HCT116 (cell line): ENCODE data around the gene SUGP2. TPM values are rescaled to one million over a fixed set of nuclear protein-coding genes. Genes with fewer than 3 reads are reported as not detected.

Experiments used
- ATAC-seq: fragments of 200-7000 bp; cut with Tn5 transposase; 2 replicates; pipeline ENCODE4 v1.9.1; 2020; ENCODE audit warnings: mild to moderate bottlenecking, moderate library complexity
- BruUV-seq: library from RNA; stranded (reverse); fragments of 400-500 nt; replicated peaks from 2 replicates; lab custom pipeline; 2021; lab: Mats Ljungman, UMichigan
- CTCF ChIA-PET: fragments of 300-600 bp; sonication (Branson Sonifier 250); formaldehyde crosslinking; loops from one replicate; lab custom pipeline; 2021; ENCODE audit warnings: antibody characterized with exemption; lab: Charles Lee
- POLR2A ChIA-PET: fragments of 300-600, 350-600 bp; sonication (Branson Sonifier 250); formaldehyde crosslinking; loops from one replicate; lab custom pipeline; 2021; ENCODE audit warnings: antibody characterized with exemption; lab: Charles Lee
- RAD21 ChIA-PET, 2 experiments: fragments of 300-600 bp; sonication (Branson Sonifier 250); formaldehyde crosslinking; loops; one replicate each; lab custom pipeline; 2023; ENCODE audit warnings: low total read pairs in 2 of 2; ENCODE audit not compliant: uncharacterized antibody in 2 of 2, unreplicated experiment in 2 of 2, low non-redundant PET in 1 of 2; lab: Charles Lee
- DNase-seq: peaks from one replicate; pipeline ENCODE4 v3.0.0-alpha.2; 2010; ENCODE audit warnings: low read depth, low spot score
- H2AFZ ChIP-seq: fragments of 200-600 bp; shearing (Covaris generic), sonication (generic); 2 replicates; pipeline ENCODE4 v1.6.1; 2017; ENCODE audit warnings: low read depth, mixed run types, mixed read lengths, antibody characterized with exemption, low read length; ENCODE audit not compliant: poor library complexity, severe bottlenecking
- H3K27ac ChIP-seq: 2 replicates; pipeline ENCODE4 v1.5.1; 2012; ENCODE audit warnings: low read depth, low read length
- H3K27me3 ChIP-seq: fragments of 200-600 bp; sonication (generic); 2 replicates; pipeline ENCODE4 v1.6.1; 2016; ENCODE audit warnings: mixed run types, low read length, mixed read lengths; ENCODE audit not compliant: insufficient read depth
- H3K36me3 ChIP-seq, 2 experiments: fragments of 200-500 bp in 1 of 2; fragments of 200-600 bp in 1 of 2; sonication (Bioruptor generic) in 1 of 2; sonication (generic) in 1 of 2; 2 replicates each; pipeline versions ENCODE4 v1.5.1 to v1.6.1; 2014 to 2016; ENCODE audit warnings: low read length in 2 of 2, inconsistent platforms in 1 of 2, mixed read lengths in 1 of 2, mixed run types in 1 of 2; ENCODE audit not compliant: insufficient read depth in 2 of 2, control insufficient read depth in 1 of 2
- H3K4me1 ChIP-seq, 2 experiments: fragments of 200-600 bp in 1 of 2; sonication (generic) in 1 of 2; 2 replicates each; pipeline versions ENCODE4 v1.5.1 to v1.6.1; 2012 to 2017; ENCODE audit warnings: low read length in 2 of 2, inconsistent platforms in 1 of 2, mild to moderate bottlenecking in 1 of 2, mixed read lengths in 1 of 2, mixed run types in 1 of 2, moderate library complexity in 1 of 2; ENCODE audit not compliant: insufficient read depth in 2 of 2, control insufficient read depth in 1 of 2
- H3K4me2 ChIP-seq: fragments of 200-600 bp; sonication (generic); 2 replicates; pipeline ENCODE4 v1.6.1; 2017; ENCODE audit warnings: mixed run types, low read length, mixed read lengths
- H3K4me3 ChIP-seq, 2 experiments: fragments of 200-600 bp in 1 of 2; sonication (generic) in 1 of 2; replicated peaks in 1 of 2; 2 replicates each; pipeline ENCODE4 v1.5.1; 2011 to 2016; ENCODE audit warnings: low read length in 2 of 2, control low read depth in 1 of 2, low read depth in 1 of 2, mild to moderate bottlenecking in 1 of 2, mixed read lengths in 1 of 2, mixed run types in 1 of 2
- H3K79me2 ChIP-seq: fragments of 200-600 bp; sonication (generic); 2 replicates; pipeline ENCODE4 v1.6.1; 2017; ENCODE audit warnings: mild to moderate bottlenecking, mixed run types, low read length, moderate library complexity, mixed read lengths; ENCODE audit not compliant: insufficient read depth
- H3K9ac ChIP-seq: fragments of 200-600 bp; sonication (generic); 2 replicates; pipeline ENCODE4 v1.6.1; 2016; ENCODE audit warnings: low read length, mixed read lengths
- H3K9me2 ChIP-seq: fragments of 200-600 bp; sonication (generic), shearing (Covaris generic); 2 replicates; pipeline ENCODE4 v1.6.1; 2017; ENCODE audit warnings: mixed run types, mild to moderate bottlenecking, moderate library complexity; ENCODE audit not compliant: insufficient read depth
- H3K9me3 ChIP-seq, 2 experiments: fragments of 200-500 bp in 1 of 2; fragments of 200-600 bp in 1 of 2; sonication (Bioruptor generic) in 1 of 2; sonication (generic) in 1 of 2; 2 replicates each; pipeline ENCODE4 v1.6.1; 2014 to 2017; ENCODE audit warnings: low read length in 2 of 2, mixed read lengths in 2 of 2, inconsistent platforms in 1 of 2, low read depth in 1 of 2, mild to moderate bottlenecking in 1 of 2, mixed run types in 1 of 2, moderate library complexity in 1 of 2; ENCODE audit not compliant: control insufficient read depth in 1 of 2, insufficient read depth in 1 of 2
- H4K20me1 ChIP-seq: fragments of 200-600 bp; sonication (generic), shearing (Covaris generic); 2 replicates; pipeline ENCODE4 v1.6.1; 2017; ENCODE audit warnings: mixed run types, mild to moderate bottlenecking, moderate library complexity; ENCODE audit not compliant: insufficient read depth
- CEBPB ChIP-seq: IDR thresholded peaks from 2 replicates; pipeline ENCODE4 v1.6.1; 2012; ENCODE audit warnings: low read depth
- EGR1 ChIP-seq: IDR thresholded peaks from 2 replicates; pipeline ENCODE4 v1.6.1; 2012; ENCODE audit warnings: low read depth
- FOSL1 ChIP-seq: IDR thresholded peaks from 2 replicates; pipeline ENCODE4 v1.6.1; 2012; ENCODE audit warnings: low read depth
- JUND ChIP-seq: IDR thresholded peaks from 2 replicates; pipeline ENCODE4 v1.6.1; 2012
- SP1 ChIP-seq: IDR thresholded peaks from 2 replicates; pipeline ENCODE4 v1.6.1; 2012; ENCODE audit warnings: low read depth
- TCF7L2 ChIP-seq: IDR thresholded peaks from 2 replicates; pipeline ENCODE4 v1.7.0; 2011; ENCODE audit warnings: borderline replicate concordance, inconsistent platforms; ENCODE audit not compliant: insufficient read depth, insufficient read length; ENCODE audit errors: extremely low read depth
- ZFX ChIP-seq: fragments of 450-650 bp; IDR thresholded peaks from 2 replicates; pipeline ENCODE4 v1.6.1; 2017
- intact Hi-C: fragments of 100-400 bp; cut with micrococcal nuclease; formaldehyde crosslinking; loops from 2 replicates; pipeline ENCODE4 v1.10.0; 2022
- total RNA-seq: library from RNA; stranded (reverse); gene quantifications from one replicate; pipeline ENCODE4 v1.2.1, GENCODE V29; 2021; ENCODE audit not compliant: unreplicated experiment
- TF ChIP-seq, protein P1 (sequence below), 3 experiments: fragments of 200-600 bp in 1 of 3; sonication (generic) in 1 of 3; IDR thresholded peaks in 2 of 3; conservative IDR thresholded peaks in 1 of 3; 2 replicates each; pipeline ENCODE4 v1.5.1; 2012 to 2017; ENCODE audit warnings: low read depth in 2 of 3, low read length in 2 of 3, antibody characterized with exemption in 1 of 3, borderline replicate concordance in 1 of 3, control low read depth in 1 of 3, mild to moderate bottlenecking in 1 of 3, mixed read lengths in 1 of 3, mixed run types in 1 of 3, moderate library complexity in 1 of 3; ENCODE audit not compliant: insufficient read depth in 1 of 3
- TF ChIP-seq, protein P2 (sequence below): IDR thresholded peaks from 2 replicates; pipeline ENCODE4 v1.6.1; 2012
- TF ChIP-seq, protein P3 (sequence below): IDR thresholded peaks from 2 replicates; pipeline ENCODE4 v1.6.1; 2012

Gene SUGP2
- total RNA-seq, 1 experiment from 2014 or later = 82.4 TPM

DNA sequence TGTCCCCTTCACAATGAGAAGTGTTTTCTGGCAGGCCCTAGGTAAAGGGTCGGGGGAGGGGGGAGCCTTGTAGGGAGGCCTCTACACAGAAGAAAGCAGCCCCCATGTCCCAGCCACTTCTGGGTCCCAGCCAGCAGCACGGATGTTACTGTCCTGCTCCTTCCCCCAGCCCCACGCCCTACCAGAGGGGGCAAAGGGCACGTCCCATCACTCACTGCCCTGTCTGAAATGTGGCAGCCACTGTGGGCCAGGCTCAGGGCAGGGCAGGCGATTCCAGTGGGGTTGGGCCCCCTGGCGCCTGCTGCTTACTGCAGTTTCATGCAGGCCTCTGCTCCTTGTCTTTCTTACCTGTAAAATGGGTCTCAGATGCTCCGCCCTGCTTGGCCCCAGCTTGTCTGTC lies 24.4 kb upstream of the SUGP2 start:
- no peak overlapping the region for H3K4me2 ChIP-seq
- CTCF ChIA-PET = no interaction called here
- BruUV-seq = no TSS peak
- no peak for TF ChIP-seq FOSL1
- TF ChIP-seq, protein P1, sequence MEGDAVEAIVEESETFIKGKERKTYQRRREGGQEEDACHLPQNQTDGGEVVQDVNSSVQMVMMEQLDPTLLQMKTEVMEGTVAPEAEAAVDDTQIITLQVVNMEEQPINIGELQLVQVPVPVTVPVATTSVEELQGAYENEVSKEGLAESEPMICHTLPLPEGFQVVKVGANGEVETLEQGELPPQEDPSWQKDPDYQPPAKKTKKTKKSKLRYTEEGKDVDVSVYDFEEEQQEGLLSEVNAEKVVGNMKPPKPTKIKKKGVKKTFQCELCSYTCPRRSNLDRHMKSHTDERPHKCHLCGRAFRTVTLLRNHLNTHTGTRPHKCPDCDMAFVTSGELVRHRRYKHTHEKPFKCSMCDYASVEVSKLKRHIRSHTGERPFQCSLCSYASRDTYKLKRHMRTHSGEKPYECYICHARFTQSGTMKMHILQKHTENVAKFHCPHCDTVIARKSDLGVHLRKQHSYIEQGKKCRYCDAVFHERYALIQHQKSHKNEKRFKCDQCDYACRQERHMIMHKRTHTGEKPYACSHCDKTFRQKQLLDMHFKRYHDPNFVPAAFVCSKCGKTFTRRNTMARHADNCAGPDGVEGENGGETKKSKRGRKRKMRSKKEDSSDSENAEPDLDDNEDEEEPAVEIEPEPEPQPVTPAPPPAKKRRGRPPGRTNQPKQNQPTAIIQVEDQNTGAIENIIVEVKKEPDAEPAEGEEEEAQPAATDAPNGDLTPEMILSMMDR (IDR thresholded peaks at IDR 0.05 in 2 of 3, conservative IDR thresholded peaks at IDR 0.05 in 1 of 3; ENCODE audit: borderline replicate concordance in 1 of 3, insufficient read depth in 1 of 3, low read depth in 2 of 3, low read length in 2 of 3) = no peak
- no peak for TF ChIP-seq EGR1
- TF ChIP-seq, protein P2, sequence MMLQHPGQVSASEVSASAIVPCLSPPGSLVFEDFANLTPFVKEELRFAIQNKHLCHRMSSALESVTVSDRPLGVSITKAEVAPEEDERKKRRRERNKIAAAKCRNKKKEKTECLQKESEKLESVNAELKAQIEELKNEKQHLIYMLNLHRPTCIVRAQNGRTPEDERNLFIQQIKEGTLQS = no peak
- no peak for TF ChIP-seq JUND
- TF ChIP-seq SP1 = no peak
- no peak for TF ChIP-seq ZFX
- TF ChIP-seq, protein P3, sequence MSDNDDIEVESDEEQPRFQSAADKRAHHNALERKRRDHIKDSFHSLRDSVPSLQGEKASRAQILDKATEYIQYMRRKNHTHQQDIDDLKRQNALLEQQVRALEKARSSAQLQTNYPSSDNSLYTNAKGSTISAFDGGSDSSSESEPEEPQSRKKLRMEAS = no peak
- TF ChIP-seq TCF7L2 = no peak
- TF ChIP-seq CEBPB = no peak
- no peaks in the 10 kb centered on the region for H4K20me1 ChIP-seq
- no peaks in the 10 kb centered on the region for H3K79me2 ChIP-seq
- H3K9ac ChIP-seq = no peak overlapping the region
- no peaks in the 10 kb centered on the region for H3K9me3 ChIP-seq
- peaks cover 3 to 47% of the 10 kb centered on the region in 2 experiments; a peak in 2 of 4 replicates for H3K36me3 ChIP-seq
- RAD21 ChIA-PET = no interaction called here
- no peak overlapping the region for H3K27ac ChIP-seq
- POLR2A ChIA-PET = no interaction called here
- H3K4me3 ChIP-seq = no peak overlapping the region
- H2AFZ ChIP-seq = no peak overlapping the region
- intact Hi-C loops = no loop called here
- H3K27me3 ChIP-seq = no peaks in the 10 kb centered on the region
- no peak for DNase-seq
- H3K9me2 ChIP-seq = no peaks in the 10 kb centered on the region
- no peak for ATAC-seq
- peaks cover 8 to 14% of the 10 kb centered on the region in 2 experiments for H3K4me1 ChIP-seq
